ENCODE data around the gene VDAC1. TPM values are rescaled to one million over a fixed set of nuclear protein-coding genes. Genes with fewer than 3 reads are reported as not detected.

VDAC1 gene
- total and polyA plus RNA-seq, 2 of the 8 experiments (the other 6 are each of a cell fraction or from before 2014, with no cell fraction given), result 111 to 301 TPM

GRCh38 chr5:133925866-133926488 is 78.8 kb downstream of the VDAC1 start (continued):
- TF ChIP-seq CHD7 (IDR thresholded peaks at IDR 0.05; ENCODE audit: insufficient replicate concordance, low read length), result no peak
- TF ChIP-seq NRF1 (IDR thresholded peaks at IDR 0.05; ENCODE audit: low read depth, low read length), result no peak
- no peak for TF ChIP-seq CBX5 (IDR thresholded peaks at IDR 0.05; ENCODE audit: low read depth, low read length)
- TF ChIP-seq CTBP2 (IDR thresholded peaks at IDR 0.05; ENCODE audit: borderline replicate concordance, insufficient read depth, insufficient read length, low read length), result no peak
- no peak for TF ChIP-seq SP4 (IDR thresholded peaks at IDR 0.05; ENCODE audit: low read length)
- TF ChIP-seq EGR1 (IDR thresholded peaks at IDR 0.05; ENCODE audit: borderline replicate concordance, low read depth, low read length), result no peak
- TF ChIP-seq, protein P1, sequence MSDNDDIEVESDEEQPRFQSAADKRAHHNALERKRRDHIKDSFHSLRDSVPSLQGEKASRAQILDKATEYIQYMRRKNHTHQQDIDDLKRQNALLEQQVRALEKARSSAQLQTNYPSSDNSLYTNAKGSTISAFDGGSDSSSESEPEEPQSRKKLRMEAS (IDR thresholded peaks at IDR 0.05), result no peak
- TF ChIP-seq POU5F1 (IDR thresholded peaks at IDR 0.05; ENCODE audit: low read depth, low read length), result no peak
- TF ChIP-seq POLR2AphosphoS5 (IDR thresholded peaks at IDR 0.05; ENCODE audit: low read depth, low read length), result no peak

Data from H1 (cell line).